WTC11 (cell line): ENCODE measurements around the gene NCK1.

ENCODE experiments used
- CTCF ChIP-seq: fragments of 200-600 bp; IDR thresholded peaks from 2 replicates; pipeline ENCODE4 v1.8.0; 2022; ENCODE audit warnings: antibody characterized with exemption
- IRF2 ChIP-seq: sonication (generic); formaldehyde crosslinking; IDR thresholded peaks from 2 replicates; pipeline ENCODE4 v1.8.0; 2022; ENCODE audit warnings: low read depth, missing genetic modification reagents, borderline replicate concordance
- NR1H2 ChIP-seq: sonication (generic); formaldehyde crosslinking; IDR thresholded peaks from 2 replicates; pipeline ENCODE4 v1.9.0; 2021; ENCODE audit warnings: mild to moderate bottlenecking, moderate library complexity, missing genetic modification reagents

GRCh38 chr3:136928240-136928639 lies 66.2 kb downstream of the NCK1 start:
- TF ChIP-seq NR1H2, result no peak
- no peak for TF ChIP-seq CTCF
- no peak for TF ChIP-seq IRF2 (CRISPR knock-in tag)
